ENCODE data around the gene GEMIN7. TPM values are rescaled to one million over a fixed set of nuclear protein-coding genes. Genes with fewer than 3 reads are reported as not detected.

The GEMIN7 gene
- total RNA-seq, 1 donor from 2014 or later = 7.3 TPM

- no peak for DNase-seq (ENCODE audit: low spot score)
- Histone ChIP-seq H3F3A (ENCODE audit: low read depth) (peaks cover 30% of the 10 kb centered on the region), H3K4me3 (peak overlapping the region; percentile 97), H3K36me3 (no peaks in the 10 kb centered on the region), H3K9ac (no peak overlapping the region), H3K27ac (peak overlapping the region; percentile 19), H3K27me3 (no peaks in the 10 kb centered on the region), H3K4me1 (peaks cover 17% of the 10 kb centered on the region), H3K79me2 (ENCODE audit: low read depth) (peaks cover 30% of the 10 kb centered on the region), H3K4me2 (peak overlapping the region; percentile 73), H2AFZ (replicated peaks) (no peak overlapping the region), H3K9me3 (ENCODE audit: low read depth) (no peaks in the 10 kb centered on the region), H4K20me1 (ENCODE audit: low read depth) (peaks cover 29% of the 10 kb centered on the region)
- TF ChIP-seq EZH2phosphoT487 (IDR thresholded peaks at IDR 0.05) = no peak
- no peak for TF ChIP-seq EZH2 (IDR thresholded peaks at IDR 0.05)
- no peak for TF ChIP-seq CTCF (IDR thresholded peaks at IDR 0.05)
- peaks cover 30% of the 10 kb centered on the region for H3K4me1 Mint-ChIP-seq
- no peak overlapping the region for H3K27ac Mint-ChIP-seq
- H3K9me3 Mint-ChIP-seq = no peaks in the 10 kb centered on the region
- H3K4me3 Mint-ChIP-seq = peak overlapping the region; percentile 92
- H3K36me3 Mint-ChIP-seq = peaks cover 12% of the 10 kb centered on the region
- peaks cover 8% of the 10 kb centered on the region for H3K27me3 Mint-ChIP-seq (ENCODE audit: insufficient read depth, low read depth)
Measured at GRCh38 chr19:45090606-45091005, 11.5 kb downstream of the GEMIN7 start.

GRCh38 chr19:45091031-45091923, 12.2 kb downstream of the GEMIN7 start:
- Histone ChIP-seq H3K27me3 (no peaks in the 10 kb centered on the region), H3K9ac (peak overlapping the region; percentile 97), H3K79me2 (ENCODE audit: low read depth) (peaks cover 37% of the 10 kb centered on the region), H2AFZ (replicated peaks) (peak overlapping the region; percentile 86), H3K4me1 (peaks cover 17% of the 10 kb centered on the region), H3K36me3 (no peaks in the 10 kb centered on the region), H3K4me3 (peak overlapping the region; percentile 97), H3K27ac (peak overlapping the region; percentile 19), H4K20me1 (ENCODE audit: low read depth) (peaks cover 36% of the 10 kb centered on the region), H3F3A (ENCODE audit: low read depth) (peaks cover 30% of the 10 kb centered on the region), H3K9me3 (ENCODE audit: low read depth) (no peaks in the 10 kb centered on the region), H3K4me2 (peak overlapping the region; percentile 100)
- peak overlapping the region; percentile 100 for H3K27ac Mint-ChIP-seq
- peaks cover 37% of the 10 kb centered on the region for H3K4me1 Mint-ChIP-seq
- H3K36me3 Mint-ChIP-seq = peaks cover 16% of the 10 kb centered on the region
- TF ChIP-seq EZH2phosphoT487 (IDR thresholded peaks at IDR 0.05) (no peak), CTCF (IDR thresholded peaks at IDR 0.05) (no peak), EZH2 (IDR thresholded peaks at IDR 0.05) (no peak)
- DNase-seq (ENCODE audit: low spot score) = peak; percentile 100
- H3K4me3 Mint-ChIP-seq = peak overlapping the region; percentile 92
- H3K9me3 Mint-ChIP-seq = no peaks in the 10 kb centered on the region
- peaks cover 8% of the 10 kb centered on the region for H3K27me3 Mint-ChIP-seq (ENCODE audit: insufficient read depth, low read depth)

- H3K9me3 ChIP-seq (ENCODE audit: low read depth) = no peaks in the 10 kb centered on the region
- peak within 1 kb of the TSS; percentile 99 for H3K27ac ChIP-seq
- peaks cover 30% of the 10 kb centered on the region for H3F3A ChIP-seq (ENCODE audit: low read depth)
- no peaks in the 10 kb centered on the region for H3K27me3 ChIP-seq
- peaks cover 18% of the 10 kb centered on the region for H3K36me3 Mint-ChIP-seq
- H4K20me1 ChIP-seq (ENCODE audit: low read depth) = peaks cover 47% of the 10 kb centered on the region
- H3K4me3 ChIP-seq = peak within 1 kb of the TSS; percentile 97
- peaks cover 53% of the 10 kb centered on the region for H3K4me1 Mint-ChIP-seq
- peaks cover 17% of the 10 kb centered on the region for H3K4me1 ChIP-seq
- H3K9me3 Mint-ChIP-seq = no peaks in the 10 kb centered on the region
- H3K27ac Mint-ChIP-seq = peak within 1 kb of the TSS; percentile 100
- peaks cover 11% of the 10 kb centered on the region for H3K27me3 Mint-ChIP-seq (ENCODE audit: insufficient read depth, low read depth)
- peak within 1 kb of the TSS; percentile 99 for H2AFZ ChIP-seq (replicated peaks)
- H3K9ac ChIP-seq = peak within 1 kb of the TSS; percentile 97
- H3K79me2 ChIP-seq (ENCODE audit: low read depth) = peaks cover 54% of the 10 kb centered on the region
- H3K4me3 Mint-ChIP-seq = peak within 1 kb of the TSS; percentile 92
- H3K4me2 ChIP-seq = peak within 1 kb of the TSS; percentile 100
- peak; percentile 99 for DNase-seq (ENCODE audit: low spot score)
- TF ChIP-seq CTCF (IDR thresholded peaks at IDR 0.05) (peak; percentile 49), EZH2phosphoT487 (IDR thresholded peaks at IDR 0.05) (no peak)
- no peaks in the 10 kb centered on the region for H3K36me3 ChIP-seq
Measured at GRCh38 chr19:45092747-45093678, 14.0 kb downstream of the GEMIN7 start, which contains the start of gene PPP1R37. PPP1R37 (plus strand) TSS chr19:45093179; CDS start chr19:45093326, 147 bp downstream.

Data from neural progenitor cell (in vitro differentiated cells).